ENCODE measurements around the gene FOLR2. TPM values are rescaled to one million over a fixed set of nuclear protein-coding genes. Genes with fewer than 3 reads are reported as not detected.

Gene FOLR2
- total and polyA plus RNA-seq, 2 donors (not counting 1 experiment from before 2014, with no cell fraction given): 1.5 to 4.7 TPM

DNA sequence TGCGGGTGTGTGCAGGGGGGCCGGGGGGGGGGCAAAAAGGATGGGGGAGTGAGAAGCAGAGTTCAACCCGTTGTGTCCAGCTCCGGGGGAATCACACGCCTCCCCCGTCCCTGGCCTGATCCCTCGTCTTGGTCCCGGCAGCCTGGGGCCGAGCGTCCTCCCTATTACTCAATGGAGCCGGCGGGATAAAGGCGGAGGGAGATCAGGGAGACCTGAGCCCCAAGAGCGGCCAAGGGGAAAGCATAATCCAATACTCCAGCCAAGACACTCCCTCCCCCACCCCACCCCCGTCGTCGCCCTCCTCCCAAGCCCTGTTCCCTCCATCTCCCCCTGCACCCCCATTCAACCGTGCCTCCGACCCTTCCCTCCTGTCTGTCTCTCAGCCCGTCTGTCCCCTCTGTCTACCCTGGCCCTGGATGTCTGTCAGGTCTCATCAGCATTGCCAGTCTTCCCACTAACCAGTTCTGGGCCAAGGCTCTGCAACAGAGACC is 24.7 kb downstream of the FOLR2 start:
- POLR2A ChIA-PET: interaction anchor here (0.7 to 0.9 kb wide), 2 partner anchors 18 to 296 kb away, joined by 3 read pairs; no protein-coding TSS in a partner anchor
- DNase-seq: no peak
- H2AFZ ChIP-seq (ENCODE audit: insufficient read depth, low read depth, low read length, poor library complexity, severe bottlenecking): no peak overlapping the region
- peaks cover 7% of the 10 kb centered on the region for H4K20me1 ChIP-seq (ENCODE audit: control insufficient read depth, insufficient read depth, low read length, poor library complexity, severe bottlenecking)
- CTCF ChIA-PET: interaction anchor here (0.7 to 1.3 kb wide), 3 partner anchors 62 to 190 kb away, joined by 3 to 5 read pairs (median 3); no protein-coding TSS in a partner anchor
- peaks cover 0 to 25% (median 0%) of the 10 kb centered on the region in 3 donors for H3K9me3 ChIP-seq (ENCODE audit: control extremely low read depth in 1 of 3, control insufficient read depth in 2 of 3, insufficient read depth in 1 of 3, low read length in 2 of 3)
- no peak for TF ChIP-seq EZH2 (IDR thresholded peaks at IDR 0.05; ENCODE audit: borderline replicate concordance, insufficient read depth, low read depth, low read length, poor library complexity, severe bottlenecking)
- TF ChIP-seq, protein P1, sequence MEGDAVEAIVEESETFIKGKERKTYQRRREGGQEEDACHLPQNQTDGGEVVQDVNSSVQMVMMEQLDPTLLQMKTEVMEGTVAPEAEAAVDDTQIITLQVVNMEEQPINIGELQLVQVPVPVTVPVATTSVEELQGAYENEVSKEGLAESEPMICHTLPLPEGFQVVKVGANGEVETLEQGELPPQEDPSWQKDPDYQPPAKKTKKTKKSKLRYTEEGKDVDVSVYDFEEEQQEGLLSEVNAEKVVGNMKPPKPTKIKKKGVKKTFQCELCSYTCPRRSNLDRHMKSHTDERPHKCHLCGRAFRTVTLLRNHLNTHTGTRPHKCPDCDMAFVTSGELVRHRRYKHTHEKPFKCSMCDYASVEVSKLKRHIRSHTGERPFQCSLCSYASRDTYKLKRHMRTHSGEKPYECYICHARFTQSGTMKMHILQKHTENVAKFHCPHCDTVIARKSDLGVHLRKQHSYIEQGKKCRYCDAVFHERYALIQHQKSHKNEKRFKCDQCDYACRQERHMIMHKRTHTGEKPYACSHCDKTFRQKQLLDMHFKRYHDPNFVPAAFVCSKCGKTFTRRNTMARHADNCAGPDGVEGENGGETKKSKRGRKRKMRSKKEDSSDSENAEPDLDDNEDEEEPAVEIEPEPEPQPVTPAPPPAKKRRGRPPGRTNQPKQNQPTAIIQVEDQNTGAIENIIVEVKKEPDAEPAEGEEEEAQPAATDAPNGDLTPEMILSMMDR (IDR thresholded peaks at IDR 0.05): no peak
- no peak overlapping the region for H3K9ac ChIP-seq (ENCODE audit: low read length)
- H3K27ac ChIP-seq (ENCODE audit: low read length in 2 of 2): no peak overlapping the region
- ATAC-seq (ENCODE audit: low read depth): no peak
- H3K4me3 ChIP-seq (ENCODE audit: control extremely low read depth in 1 of 5, extremely low read depth in 1 of 5, insufficient read depth in 1 of 5, low read depth in 2 of 5, low read length in 4 of 5): peak overlapping the region in 1 of 5 experiments; percentile 5
- H3K27ac Mint-ChIP-seq: no peak overlapping the region
- peaks cover 0 to 64% (median 39%) of the 10 kb centered on the region in 4 experiments for H3K27me3 ChIP-seq (replicated peaks in 1 of 4; ENCODE audit: control extremely low read depth in 1 of 4, control insufficient read depth in 3 of 4, insufficient read depth in 4 of 4, low read length in 3 of 4)
- no peaks in the 10 kb centered on the region for H3K79me2 ChIP-seq (ENCODE audit: control insufficient read depth, insufficient read depth, low read length)
- peaks cover 22 to 40% of the 10 kb centered on the region in 2 donors for H3K4me1 ChIP-seq (ENCODE audit: control insufficient read depth in 2 of 2, insufficient read depth in 2 of 2, low read length in 2 of 2)
- H3K9me3 Mint-ChIP-seq (ENCODE audit: insufficient read depth): no peaks in the 10 kb centered on the region
- H3K27me3 Mint-ChIP-seq: peaks cover 36% of the 10 kb centered on the region
- H3K4me2 ChIP-seq (replicated peaks; ENCODE audit: low read depth, low read length, poor library complexity, severe bottlenecking): peak overlapping the region; percentile 74
- peak overlapping the region; percentile 2 for H3K4me3 Mint-ChIP-seq
- H3K36me3 ChIP-seq (replicated peaks in 1 of 2; ENCODE audit: control extremely low read depth in 1 of 2, control insufficient read depth in 1 of 2, extremely low read depth in 1 of 2, insufficient read depth in 2 of 2, low read length in 1 of 2): peaks cover 0 to 20% of the 10 kb centered on the region in 2 experiments
- intact Hi-C loops (cut with micrococcal nuclease): no loop called here
- WGBS (ENCODE audit: insufficient coverage): 17% methylated on average over 14 of the region's 20 CpGs
- peaks cover 30% of the 10 kb centered on the region for H3K4me1 Mint-ChIP-seq

- H3K4me3 ChIP-seq (ENCODE audit: control extremely low read depth in 1 of 5, extremely low read depth in 1 of 5, insufficient read depth in 1 of 5, low read depth in 2 of 5, low read length in 4 of 5): no peak overlapping the region
- intact Hi-C loops (cut with micrococcal nuclease): no loop called here
Observed at GRCh38 chr11:72242141-72242540, 25.5 kb downstream of the FOLR2 start.

More at GRCh38 chr11:72242141-72242540, 25.5 kb downstream of the FOLR2 start:
- peaks cover 0 to 25% (median 0%) of the 10 kb centered on the region in 3 donors for H3K9me3 ChIP-seq (ENCODE audit: control extremely low read depth in 1 of 3, control insufficient read depth in 2 of 3, insufficient read depth in 1 of 3, low read length in 2 of 3)
- H3K27me3 ChIP-seq (replicated peaks in 1 of 4; ENCODE audit: control extremely low read depth in 1 of 4, control insufficient read depth in 3 of 4, insufficient read depth in 4 of 4, low read length in 3 of 4): peaks cover 0 to 70% (median 42%) of the 10 kb centered on the region in 4 experiments
- H4K20me1 ChIP-seq (ENCODE audit: control insufficient read depth, insufficient read depth, low read length, poor library complexity, severe bottlenecking): peaks cover 7% of the 10 kb centered on the region
- ChIA-PET POLR2A (no interaction called here), CTCF (no interaction called here)
- H3K79me2 ChIP-seq (ENCODE audit: control insufficient read depth, insufficient read depth, low read length): no peaks in the 10 kb centered on the region
- H3K27me3 Mint-ChIP-seq: peaks cover 36% of the 10 kb centered on the region
- no peak overlapping the region for H3K27ac Mint-ChIP-seq
- DNase-seq: no peak
- no peak for TF ChIP-seq EZH2 (IDR thresholded peaks at IDR 0.05; ENCODE audit: borderline replicate concordance, insufficient read depth, low read depth, low read length, poor library complexity, severe bottlenecking)
- TF ChIP-seq, protein P1 (IDR thresholded peaks at IDR 0.05): no peak
- no peak overlapping the region for H3K9ac ChIP-seq (ENCODE audit: low read length)
- H2AFZ ChIP-seq (ENCODE audit: insufficient read depth, low read depth, low read length, poor library complexity, severe bottlenecking): no peak overlapping the region
- WGBS (ENCODE audit: insufficient coverage): 100% methylated on average over 2 of the region's 2 CpGs
- H3K4me1 Mint-ChIP-seq: peaks cover 30% of the 10 kb centered on the region
- H3K4me2 ChIP-seq (replicated peaks; ENCODE audit: low read depth, low read length, poor library complexity, severe bottlenecking): no peak overlapping the region
- peak overlapping the region; percentile 2 for H3K4me3 Mint-ChIP-seq
- H3K36me3 ChIP-seq (replicated peaks in 1 of 2; ENCODE audit: control extremely low read depth in 1 of 2, control insufficient read depth in 1 of 2, extremely low read depth in 1 of 2, insufficient read depth in 2 of 2, low read length in 1 of 2): peaks cover 0 to 14% of the 10 kb centered on the region in 2 experiments
- no peak overlapping the region for H3K27ac ChIP-seq (ENCODE audit: low read length in 2 of 2)
- H3K9me3 Mint-ChIP-seq (ENCODE audit: insufficient read depth): no peaks in the 10 kb centered on the region
- peaks cover 22 to 40% of the 10 kb centered on the region in 2 donors for H3K4me1 ChIP-seq (ENCODE audit: control insufficient read depth in 2 of 2, insufficient read depth in 2 of 2, low read length in 2 of 2)
- no peak for ATAC-seq (ENCODE audit: low read depth)
